Lung (tissue), 12 donors: ENCODE results near the gene ZNF45. TPM values are rescaled to one million over a fixed set of nuclear protein-coding genes. Genes with fewer than 3 reads are reported as not detected.

Source experiments
- ATAC-seq: fragments of 200-7000 bp; cut with Tn5 transposase; one replicate; pipeline ENCODE4 v1.9.1; 2020; ENCODE audit warnings: moderate number of reproducible peaks; ENCODE audit not compliant: insufficient read depth, low FRiP score
- DNase-seq, 3 donors: peaks; one replicate each; pipeline ENCODE4 v3.0.0-alpha.2; 2013 to 2017
- H3K27ac ChIP-seq, 2 donors: one replicate each; pipeline ENCODE4 v1.5.1; 2013; ENCODE audit warnings: mild to moderate bottlenecking in 2 of 2, moderate library complexity in 2 of 2, control low read depth in 1 of 2, inconsistent platforms in 1 of 2, low read depth in 1 of 2, low read length in 1 of 2
- H3K27me3 ChIP-seq, 3 donors: one replicate each; pipeline ENCODE4 v1.5.1; 2013; ENCODE audit warnings: low read length in 2 of 3; ENCODE audit not compliant: control insufficient read depth in 3 of 3, insufficient read depth in 3 of 3
- H3K36me3 ChIP-seq, 4 donors: one replicate each; pipeline ENCODE4 v1.5.1; 2013; ENCODE audit warnings: low read length in 4 of 4, mild to moderate bottlenecking in 1 of 4, moderate library complexity in 1 of 4; ENCODE audit not compliant: control insufficient read depth in 4 of 4, insufficient read depth in 4 of 4
- H3K4me1 ChIP-seq, 5 donors: one replicate each; pipeline ENCODE4 v1.5.1; 2013; ENCODE audit warnings: low read length in 5 of 5, mild to moderate bottlenecking in 2 of 5, moderate library complexity in 1 of 5; ENCODE audit not compliant: control insufficient read depth in 5 of 5, insufficient read depth in 5 of 5
- H3K4me3 ChIP-seq: one replicate; pipeline ENCODE4 v1.5.1; 2013; ENCODE audit warnings: mild to moderate bottlenecking, control low read depth, moderate library complexity
- H3K9ac ChIP-seq, 2 donors: one replicate each; pipeline ENCODE4 v1.5.1; 2013; ENCODE audit warnings: low read length in 2 of 2, control low read depth in 1 of 2; ENCODE audit not compliant: insufficient read depth in 1 of 2
- H3K9me3 ChIP-seq, 4 donors: one replicate each; pipeline ENCODE4 v1.5.1; 2013; ENCODE audit warnings: low read length in 3 of 4, mild to moderate bottlenecking in 1 of 4, moderate library complexity in 1 of 4; ENCODE audit not compliant: control insufficient read depth in 4 of 4, insufficient read depth in 3 of 4
- WGBS, 2 donors: extraction: QIAGEN DNeasy Blood & Tissue Kit; methylation state at CpG; one replicate each; pipeline ENCODE4 v1.1.7; 2013; 5-methylcytosine and 5-hydroxymethylcytosine counted together
- polyA plus RNA-seq, 2 donors: library from polyadenylated mRNA; stranded (reverse); fragments of 200-250 nt; gene quantifications; one replicate each; pipeline ENCODE4 v1.2.1, GENCODE V29; 2013
- total RNA-seq, 2 donors: library from RNA; depleted of rRNA in 1 of 2; stranded (reverse); fragments of >200 nt in 1 of 2; gene quantifications; one replicate each; pipeline ENCODE4 v1.2.1, GENCODE V29; 2014 to 2021
- TF ChIP-seq, protein P1 (sequence below): IDR thresholded peaks from 2 replicates; pipeline ENCODE4 v1.5.1; 2012; ENCODE audit warnings: mild to moderate bottlenecking; ENCODE audit errors: control extremely low read depth, extremely low read depth
- donor health status: control.
- donor health status: control.
- donor health status: Bipolar disorder and iron deficiency.
- donor health status: healthy.
- donor health status: DM: yes; HTN: yes; CAD: no.

The ZNF45 gene
- total and polyA plus RNA-seq, 4 donors: 2.8 to 20.6 (median 8.1) TPM

DNA sequence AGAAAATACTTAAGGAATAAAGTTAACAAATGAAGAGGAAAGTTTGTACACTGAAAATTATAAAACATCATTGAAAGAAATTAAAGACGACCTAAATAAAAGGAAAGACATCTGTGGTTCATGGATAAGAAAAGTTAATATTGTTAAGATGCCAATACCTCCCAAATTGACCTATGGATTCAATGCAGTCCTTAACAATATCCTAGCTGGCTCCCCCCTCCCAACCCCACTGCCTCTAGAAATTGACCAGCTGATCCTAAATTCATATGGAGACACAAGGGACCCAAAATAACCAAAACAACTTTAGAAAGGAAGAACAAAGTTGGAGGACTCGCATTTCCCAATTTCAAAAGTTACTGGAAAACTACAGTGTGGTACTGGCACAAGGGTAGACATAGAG, 28.3 kb downstream of the ZNF45 start:
- no peak for DNase-seq
- Histone ChIP-seq H3K4me3 (no peak overlapping the region), H3K9me3 (peaks cover 7 to 59% (median 19%) of the 10 kb centered on the region in 4 donors), H3K9ac (no peak overlapping the region), H3K4me1 (peaks cover 0 to 4% (median 0%) of the 10 kb centered on the region in 5 donors), H3K36me3 (peaks cover 0 to 8% (median 1%) of the 10 kb centered on the region in 4 donors), H3K27me3 (no peaks in the 10 kb centered on the region), H3K27ac (no peak overlapping the region)
- ATAC-seq: no peak
- WGBS, 2 donors: 94 to 97% methylated on average over 2 of the region's 2 CpGs
- TF ChIP-seq, protein P1, sequence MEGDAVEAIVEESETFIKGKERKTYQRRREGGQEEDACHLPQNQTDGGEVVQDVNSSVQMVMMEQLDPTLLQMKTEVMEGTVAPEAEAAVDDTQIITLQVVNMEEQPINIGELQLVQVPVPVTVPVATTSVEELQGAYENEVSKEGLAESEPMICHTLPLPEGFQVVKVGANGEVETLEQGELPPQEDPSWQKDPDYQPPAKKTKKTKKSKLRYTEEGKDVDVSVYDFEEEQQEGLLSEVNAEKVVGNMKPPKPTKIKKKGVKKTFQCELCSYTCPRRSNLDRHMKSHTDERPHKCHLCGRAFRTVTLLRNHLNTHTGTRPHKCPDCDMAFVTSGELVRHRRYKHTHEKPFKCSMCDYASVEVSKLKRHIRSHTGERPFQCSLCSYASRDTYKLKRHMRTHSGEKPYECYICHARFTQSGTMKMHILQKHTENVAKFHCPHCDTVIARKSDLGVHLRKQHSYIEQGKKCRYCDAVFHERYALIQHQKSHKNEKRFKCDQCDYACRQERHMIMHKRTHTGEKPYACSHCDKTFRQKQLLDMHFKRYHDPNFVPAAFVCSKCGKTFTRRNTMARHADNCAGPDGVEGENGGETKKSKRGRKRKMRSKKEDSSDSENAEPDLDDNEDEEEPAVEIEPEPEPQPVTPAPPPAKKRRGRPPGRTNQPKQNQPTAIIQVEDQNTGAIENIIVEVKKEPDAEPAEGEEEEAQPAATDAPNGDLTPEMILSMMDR: no peak

DNA sequence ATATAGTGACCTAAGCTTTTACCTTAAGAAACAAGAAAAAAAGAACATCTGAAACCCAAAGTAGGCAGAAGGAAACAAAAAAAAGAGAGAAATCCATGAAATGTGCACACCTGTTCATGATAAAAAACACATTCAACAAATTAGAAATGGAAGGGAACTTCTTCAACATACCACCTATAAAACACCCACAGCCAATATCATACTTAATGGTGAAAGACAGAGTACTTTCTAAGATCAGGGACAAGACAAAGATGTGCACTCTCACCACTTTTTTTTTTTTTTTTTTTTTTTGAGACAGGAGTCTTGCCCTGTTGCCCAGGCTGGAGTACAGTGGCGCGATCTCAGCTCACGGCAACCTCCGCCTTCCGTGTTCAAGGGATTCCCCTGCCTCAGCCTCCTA, 29.2 kb downstream of the ZNF45 start:
- Histone ChIP-seq H3K4me1 (peaks cover 0 to 8% (median 5%) of the 10 kb centered on the region in 5 donors), H3K9me3 (peaks cover 6 to 58% (median 22%) of the 10 kb centered on the region in 4 donors), H3K9ac (no peak overlapping the region), H3K4me3 (no peak overlapping the region), H3K36me3 (peaks cover 0 to 8% (median under 1%) of the 10 kb centered on the region in 4 donors), H3K27ac (no peak overlapping the region), H3K27me3 (no peaks in the 10 kb centered on the region)
- DNase-seq: no peak
- no peak for ATAC-seq
- WGBS, 2 donors: 98 to 100% methylated on average over 5 of the region's 5 CpGs
- TF ChIP-seq, protein P1: no peak

- peaks cover 4 to 36% (median 18%) of the 10 kb centered on the region in 4 donors for H3K9me3 ChIP-seq
- WGBS, 2 donors: 95 to 96% methylated on average over 4 of the region's 4 CpGs
- no peaks in the 10 kb centered on the region for H3K27me3 ChIP-seq
- ATAC-seq (no peak), DNase-seq (no peak)
- TF ChIP-seq, protein P1: no peak
- no peak overlapping the region for H3K9ac ChIP-seq
- no peak overlapping the region for H3K27ac ChIP-seq
- peaks cover 0 to 18% (median 3%) of the 10 kb centered on the region in 4 donors for H3K36me3 ChIP-seq
- H3K4me3 ChIP-seq: no peak overlapping the region
- peaks cover 0 to 8% (median 7%) of the 10 kb centered on the region in 5 donors for H3K4me1 ChIP-seq
These were observed 32.7 kb downstream of the ZNF45 start for GRCh38 chr19:43902399-43902798.
